PFSK-1 (cell line): ENCODE results near the gene CISH.

ENCODE experiments used
- FOXP2 ChIP-seq: optimal IDR thresholded peaks from 2 replicates; pipeline ENCODE3; 2011; ENCODE audit warnings: borderline replicate concordance, control low read depth, inconsistent platforms; ENCODE audit not compliant: insufficient read depth; ENCODE audit errors: extremely low read length, extremely low read depth
- POLR2AphosphoS5 ChIP-seq: IDR thresholded peaks from 2 replicates; pipeline ENCODE4 v1.6.1; 2012; ENCODE audit warnings: low read depth, mild to moderate bottlenecking, control low read depth, low read length, moderate library complexity
- SIN3A ChIP-seq: IDR thresholded peaks from 2 replicates; pipeline ENCODE4 v1.6.1; 2012; ENCODE audit warnings: mild to moderate bottlenecking, low read length, moderate library complexity, borderline replicate concordance; ENCODE audit not compliant: insufficient read depth
- TAF1 ChIP-seq: IDR thresholded peaks from 2 replicates; pipeline ENCODE4 v1.6.1; 2012; ENCODE audit warnings: low read length, control low read depth, borderline replicate concordance; ENCODE audit not compliant: insufficient read depth
- TF ChIP-seq, protein P1 (sequence below), 2 experiments: IDR thresholded peaks; 2 replicates each; pipeline versions ENCODE4 v1.6.1 to v1.8.0; 2011 to 2012; ENCODE audit warnings: low read depth in 2 of 2, low read length in 2 of 2, control low read depth in 1 of 2, inconsistent platforms in 1 of 2, mild to moderate bottlenecking in 1 of 2, moderate library complexity in 1 of 2; ENCODE audit not compliant: insufficient read depth in 1 of 2

The CISH gene

DNA sequence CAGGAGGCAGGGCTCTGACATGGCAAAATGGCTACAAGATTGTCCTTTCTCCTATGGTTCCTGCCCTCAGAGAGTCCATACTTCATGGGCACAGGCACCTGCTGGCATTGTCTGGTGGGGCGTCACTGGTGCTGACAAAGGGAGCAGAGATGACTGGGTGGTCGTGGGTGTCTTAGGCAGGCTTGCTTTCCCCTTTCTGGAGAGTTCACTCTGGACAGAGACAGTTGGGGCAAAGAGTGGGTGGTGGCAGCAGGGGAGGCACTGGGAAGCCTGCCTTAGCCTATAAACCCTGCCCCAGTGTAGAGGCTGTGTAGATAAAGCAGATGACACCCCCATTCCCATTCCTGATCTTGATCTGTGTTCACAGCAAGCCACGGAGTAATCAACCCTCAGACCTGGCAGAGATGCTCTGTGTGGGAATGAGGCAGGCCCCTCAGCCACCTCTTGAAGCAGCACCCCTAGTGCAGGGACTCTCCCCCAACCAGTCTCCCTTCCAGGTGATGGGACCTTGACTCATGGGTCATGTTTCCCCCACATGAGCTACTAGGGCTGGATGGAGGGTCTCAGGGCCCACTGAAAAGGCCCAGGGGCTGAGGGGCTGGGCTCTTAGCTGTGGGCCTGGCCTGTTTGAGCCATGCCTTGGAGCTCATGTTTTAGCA is 42.5 kb upstream of the CISH start:
- TF ChIP-seq, protein P1, sequence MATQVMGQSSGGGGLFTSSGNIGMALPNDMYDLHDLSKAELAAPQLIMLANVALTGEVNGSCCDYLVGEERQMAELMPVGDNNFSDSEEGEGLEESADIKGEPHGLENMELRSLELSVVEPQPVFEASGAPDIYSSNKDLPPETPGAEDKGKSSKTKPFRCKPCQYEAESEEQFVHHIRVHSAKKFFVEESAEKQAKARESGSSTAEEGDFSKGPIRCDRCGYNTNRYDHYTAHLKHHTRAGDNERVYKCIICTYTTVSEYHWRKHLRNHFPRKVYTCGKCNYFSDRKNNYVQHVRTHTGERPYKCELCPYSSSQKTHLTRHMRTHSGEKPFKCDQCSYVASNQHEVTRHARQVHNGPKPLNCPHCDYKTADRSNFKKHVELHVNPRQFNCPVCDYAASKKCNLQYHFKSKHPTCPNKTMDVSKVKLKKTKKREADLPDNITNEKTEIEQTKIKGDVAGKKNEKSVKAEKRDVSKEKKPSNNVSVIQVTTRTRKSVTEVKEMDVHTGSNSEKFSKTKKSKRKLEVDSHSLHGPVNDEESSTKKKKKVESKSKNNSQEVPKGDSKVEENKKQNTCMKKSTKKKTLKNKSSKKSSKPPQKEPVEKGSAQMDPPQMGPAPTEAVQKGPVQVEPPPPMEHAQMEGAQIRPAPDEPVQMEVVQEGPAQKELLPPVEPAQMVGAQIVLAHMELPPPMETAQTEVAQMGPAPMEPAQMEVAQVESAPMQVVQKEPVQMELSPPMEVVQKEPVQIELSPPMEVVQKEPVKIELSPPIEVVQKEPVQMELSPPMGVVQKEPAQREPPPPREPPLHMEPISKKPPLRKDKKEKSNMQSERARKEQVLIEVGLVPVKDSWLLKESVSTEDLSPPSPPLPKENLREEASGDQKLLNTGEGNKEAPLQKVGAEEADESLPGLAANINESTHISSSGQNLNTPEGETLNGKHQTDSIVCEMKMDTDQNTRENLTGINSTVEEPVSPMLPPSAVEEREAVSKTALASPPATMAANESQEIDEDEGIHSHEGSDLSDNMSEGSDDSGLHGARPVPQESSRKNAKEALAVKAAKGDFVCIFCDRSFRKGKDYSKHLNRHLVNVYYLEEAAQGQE (IDR thresholded peaks at IDR 0.05; ENCODE audit: insufficient read depth in 1 of 2, low read depth in 2 of 2, low read length in 2 of 2) = no peak
- TF ChIP-seq POLR2AphosphoS5 (no peak), FOXP2 (no peak), SIN3A (no peak), TAF1 (no peak)

DNA sequence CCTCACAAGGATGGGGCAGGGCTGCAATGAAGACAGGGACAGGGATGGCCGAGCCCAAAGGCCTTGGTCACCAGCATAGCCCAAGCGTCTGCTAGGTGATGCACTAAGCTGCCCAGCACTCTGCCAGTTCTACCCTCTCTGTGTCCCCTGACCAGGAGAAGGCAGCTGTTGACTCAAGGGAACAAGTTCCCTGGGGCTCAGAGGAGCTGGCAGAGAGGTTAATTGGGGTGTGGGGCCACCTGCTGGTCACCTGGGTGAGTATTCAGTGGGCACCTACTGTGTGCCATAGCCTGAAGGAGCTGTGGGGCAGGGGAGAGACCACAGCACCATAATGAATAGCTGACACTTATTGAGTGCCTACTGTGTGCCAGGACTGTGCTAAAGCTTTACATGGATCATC is 41.1 kb upstream of the CISH start:
- TF ChIP-seq TAF1 = no peak
- TF ChIP-seq FOXP2 = no peak
- no peak for TF ChIP-seq POLR2AphosphoS5
- TF ChIP-seq, protein P1 (IDR thresholded peaks at IDR 0.05; ENCODE audit: insufficient read depth in 1 of 2, low read depth in 2 of 2, low read length in 2 of 2) = no peak
- TF ChIP-seq SIN3A = no peak

DNA sequence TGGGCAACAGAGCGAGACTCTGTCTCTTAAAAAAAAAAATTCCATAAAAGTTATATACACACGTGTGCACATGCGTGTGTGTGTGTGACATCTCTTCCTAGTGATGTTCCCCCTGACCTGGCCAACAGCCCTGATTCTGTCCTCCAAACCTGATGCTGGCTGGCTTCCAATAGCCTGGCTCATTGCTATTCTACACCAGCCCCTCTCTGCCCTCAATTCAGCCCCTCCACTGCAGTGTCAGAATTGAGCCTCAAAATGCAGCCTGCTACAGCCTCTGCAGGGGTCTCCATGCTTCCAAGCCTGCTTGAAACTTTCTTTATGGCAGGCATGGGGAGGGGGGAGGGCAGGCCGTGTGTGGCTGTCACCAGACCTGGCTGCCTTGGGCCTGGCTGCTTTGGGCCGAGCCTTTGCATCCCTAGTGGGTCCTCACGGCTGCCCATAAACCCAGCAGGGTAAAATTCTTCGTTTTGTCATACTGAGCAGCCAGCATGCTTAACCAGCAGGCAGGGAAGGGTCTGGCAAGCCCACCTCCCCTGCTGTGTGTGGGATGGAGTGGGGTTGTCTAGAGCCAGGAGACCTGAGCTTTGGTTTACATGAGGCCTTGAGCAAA is 40.5 kb upstream of the CISH start:
- TF ChIP-seq, protein P1 (IDR thresholded peaks at IDR 0.05; ENCODE audit: insufficient read depth in 1 of 2, low read depth in 2 of 2, low read length in 2 of 2) = no peak
- TF ChIP-seq SIN3A (no peak), FOXP2 (no peak)

DNA sequence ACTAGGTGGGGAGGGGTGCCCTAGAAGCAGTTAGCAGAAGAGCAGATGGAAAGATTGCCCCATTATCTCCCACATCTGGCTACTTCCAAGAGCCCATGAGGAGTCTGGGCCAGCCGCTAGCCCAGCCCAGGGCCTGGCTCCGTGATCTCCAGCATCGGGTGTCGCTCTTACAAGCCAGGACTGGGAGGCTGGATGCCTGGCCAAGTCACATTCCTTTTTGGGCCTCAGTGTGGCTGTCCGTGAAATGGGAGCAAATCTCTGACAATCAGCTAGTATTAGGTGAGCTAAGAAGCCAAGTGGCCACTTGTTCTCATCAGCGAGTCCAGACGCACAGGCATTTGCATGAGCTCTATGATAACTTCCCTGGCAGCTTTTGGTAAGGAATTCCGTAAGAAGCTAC is 39.9 kb upstream of the CISH start:
- TF ChIP-seq POLR2AphosphoS5 = no peak
- no peak for TF ChIP-seq SIN3A
- no peak for TF ChIP-seq FOXP2
- TF ChIP-seq TAF1 = no peak
- TF ChIP-seq, protein P1 (IDR thresholded peaks at IDR 0.05; ENCODE audit: insufficient read depth in 1 of 2, low read depth in 2 of 2, low read length in 2 of 2) = no peak
